A549 (cell line): ENCODE measurements around the gene COLEC12.

ENCODE experiments used
- BHLHE40 ChIP-seq: IDR thresholded peaks from 2 replicates; pipeline ENCODE4 v1.6.1; 2012; ENCODE audit warnings: low read depth, low read length, inconsistent platforms
- CTCF ChIP-seq: fragments of >200 bp; sonication (Bioruptor Twin); formaldehyde crosslinking; IDR thresholded peaks from 3 replicates; pipeline ENCODE4 v1.5.1; 2016
- ESRRA ChIP-seq: fragments of 150-350 bp; IDR thresholded peaks from 2 replicates; pipeline ENCODE4 v1.6.1; 2014; ENCODE audit warnings: mild to moderate bottlenecking, low read length, borderline replicate concordance
- HOXA7 ChIP-seq: fragments of 250-450 bp; sonication (Bioruptor Pico); IDR thresholded peaks from 2 replicates; pipeline ENCODE4 v1.5.0; 2020; ENCODE audit warnings: mild to moderate bottlenecking, moderate library complexity
- JUN ChIP-seq, 2 experiments: fragments of >200 bp; sonication (Bioruptor Twin); formaldehyde crosslinking; IDR thresholded peaks; 2 replicates in 1 of 2; 3 replicates in 1 of 2; pipeline ENCODE4 v1.6.1; 2016 to 2017
- KDM5A ChIP-seq: fragments of 200-600 bp; sonication (generic); IDR thresholded peaks from 2 replicates; pipeline ENCODE4 v1.6.1; 2016; ENCODE audit warnings: antibody characterized with exemption, mild to moderate bottlenecking
- POLR2A ChIP-seq: IDR thresholded peaks from 2 replicates; pipeline ENCODE4 v1.6.1; 2012; ENCODE audit warnings: mild to moderate bottlenecking, low read length
- SMC3 ChIP-seq: fragments of >200 bp; sonication (Bioruptor Twin); formaldehyde crosslinking; IDR thresholded peaks from 3 replicates; pipeline ENCODE4 v1.6.1; 2018; ENCODE audit warnings: inconsistent platforms
- ZFP36 ChIP-seq: fragments of 450-650 bp; IDR thresholded peaks from 2 replicates; pipeline ENCODE4 v1.6.1; 2014; ENCODE audit warnings: borderline replicate concordance; ENCODE audit not compliant: partially characterized antibody
- TF ChIP-seq, protein P1 (sequence below): IDR thresholded peaks from 2 replicates; pipeline ENCODE4 v1.6.1; 2012
- TF ChIP-seq, protein P2 (sequence below): fragments of 150-350 bp; IDR thresholded peaks from 2 replicates; pipeline ENCODE4 v1.6.1; 2014; ENCODE audit warnings: low read depth, mild to moderate bottlenecking, low read length
- TF ChIP-seq, protein P3 (sequence below): fragments of >200 bp; sonication (Bioruptor Twin); formaldehyde crosslinking; IDR thresholded peaks from 3 replicates; pipeline ENCODE4 v1.6.1; 2016
- TF ChIP-seq, protein P4 (sequence below): IDR thresholded peaks from 2 replicates; pipeline ENCODE4 v1.6.1; 2012; ENCODE audit warnings: low read depth, borderline replicate concordance
- TF ChIP-seq, protein P5 (sequence below): fragments of 200-600 bp; sonication (generic); IDR thresholded peaks from 2 replicates; pipeline ENCODE4 v1.6.1; 2016; ENCODE audit warnings: antibody characterized with exemption, mild to moderate bottlenecking, moderate library complexity

GRCh38 chr18:506801-507200, 6.3 kb upstream of the COLEC12 start:
- no peak for TF ChIP-seq BHLHE40
- no peak for TF ChIP-seq HOXA7
- no peak for TF ChIP-seq CTCF
- no peak for TF ChIP-seq POLR2A
- no peak for TF ChIP-seq SMC3
- TF ChIP-seq, protein P1, sequence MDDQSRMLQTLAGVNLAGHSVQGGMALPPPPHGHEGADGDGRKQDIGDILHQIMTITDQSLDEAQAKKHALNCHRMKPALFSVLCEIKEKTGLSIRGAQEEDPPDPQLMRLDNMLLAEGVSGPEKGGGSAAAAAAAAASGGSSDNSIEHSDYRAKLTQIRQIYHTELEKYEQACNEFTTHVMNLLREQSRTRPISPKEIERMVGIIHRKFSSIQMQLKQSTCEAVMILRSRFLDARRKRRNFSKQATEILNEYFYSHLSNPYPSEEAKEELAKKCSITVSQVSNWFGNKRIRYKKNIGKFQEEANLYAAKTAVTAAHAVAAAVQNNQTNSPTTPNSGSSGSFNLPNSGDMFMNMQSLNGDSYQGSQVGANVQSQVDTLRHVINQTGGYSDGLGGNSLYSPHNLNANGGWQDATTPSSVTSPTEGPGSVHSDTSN: no peak
- TF ChIP-seq, protein P2, sequence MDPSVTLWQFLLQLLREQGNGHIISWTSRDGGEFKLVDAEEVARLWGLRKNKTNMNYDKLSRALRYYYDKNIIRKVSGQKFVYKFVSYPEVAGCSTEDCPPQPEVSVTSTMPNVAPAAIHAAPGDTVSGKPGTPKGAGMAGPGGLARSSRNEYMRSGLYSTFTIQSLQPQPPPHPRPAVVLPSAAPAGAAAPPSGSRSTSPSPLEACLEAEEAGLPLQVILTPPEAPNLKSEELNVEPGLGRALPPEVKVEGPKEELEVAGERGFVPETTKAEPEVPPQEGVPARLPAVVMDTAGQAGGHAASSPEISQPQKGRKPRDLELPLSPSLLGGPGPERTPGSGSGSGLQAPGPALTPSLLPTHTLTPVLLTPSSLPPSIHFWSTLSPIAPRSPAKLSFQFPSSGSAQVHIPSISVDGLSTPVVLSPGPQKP: no peak
- TF ChIP-seq, protein P3, sequence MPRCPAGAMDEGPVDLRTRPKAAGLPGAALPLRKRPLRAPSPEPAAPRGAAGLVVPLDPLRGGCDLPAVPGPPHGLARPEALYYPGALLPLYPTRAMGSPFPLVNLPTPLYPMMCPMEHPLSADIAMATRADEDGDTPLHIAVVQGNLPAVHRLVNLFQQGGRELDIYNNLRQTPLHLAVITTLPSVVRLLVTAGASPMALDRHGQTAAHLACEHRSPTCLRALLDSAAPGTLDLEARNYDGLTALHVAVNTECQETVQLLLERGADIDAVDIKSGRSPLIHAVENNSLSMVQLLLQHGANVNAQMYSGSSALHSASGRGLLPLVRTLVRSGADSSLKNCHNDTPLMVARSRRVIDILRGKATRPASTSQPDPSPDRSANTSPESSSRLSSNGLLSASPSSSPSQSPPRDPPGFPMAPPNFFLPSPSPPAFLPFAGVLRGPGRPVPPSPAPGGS: no peak
- TF ChIP-seq, protein P4, sequence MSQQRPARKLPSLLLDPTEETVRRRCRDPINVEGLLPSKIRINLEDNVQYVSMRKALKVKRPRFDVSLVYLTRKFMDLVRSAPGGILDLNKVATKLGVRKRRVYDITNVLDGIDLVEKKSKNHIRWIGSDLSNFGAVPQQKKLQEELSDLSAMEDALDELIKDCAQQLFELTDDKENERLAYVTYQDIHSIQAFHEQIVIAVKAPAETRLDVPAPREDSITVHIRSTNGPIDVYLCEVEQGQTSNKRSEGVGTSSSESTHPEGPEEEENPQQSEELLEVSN: no peak
- no peak for TF ChIP-seq ESRRA
- TF ChIP-seq ZFP36: no peak
- TF ChIP-seq, protein P5, sequence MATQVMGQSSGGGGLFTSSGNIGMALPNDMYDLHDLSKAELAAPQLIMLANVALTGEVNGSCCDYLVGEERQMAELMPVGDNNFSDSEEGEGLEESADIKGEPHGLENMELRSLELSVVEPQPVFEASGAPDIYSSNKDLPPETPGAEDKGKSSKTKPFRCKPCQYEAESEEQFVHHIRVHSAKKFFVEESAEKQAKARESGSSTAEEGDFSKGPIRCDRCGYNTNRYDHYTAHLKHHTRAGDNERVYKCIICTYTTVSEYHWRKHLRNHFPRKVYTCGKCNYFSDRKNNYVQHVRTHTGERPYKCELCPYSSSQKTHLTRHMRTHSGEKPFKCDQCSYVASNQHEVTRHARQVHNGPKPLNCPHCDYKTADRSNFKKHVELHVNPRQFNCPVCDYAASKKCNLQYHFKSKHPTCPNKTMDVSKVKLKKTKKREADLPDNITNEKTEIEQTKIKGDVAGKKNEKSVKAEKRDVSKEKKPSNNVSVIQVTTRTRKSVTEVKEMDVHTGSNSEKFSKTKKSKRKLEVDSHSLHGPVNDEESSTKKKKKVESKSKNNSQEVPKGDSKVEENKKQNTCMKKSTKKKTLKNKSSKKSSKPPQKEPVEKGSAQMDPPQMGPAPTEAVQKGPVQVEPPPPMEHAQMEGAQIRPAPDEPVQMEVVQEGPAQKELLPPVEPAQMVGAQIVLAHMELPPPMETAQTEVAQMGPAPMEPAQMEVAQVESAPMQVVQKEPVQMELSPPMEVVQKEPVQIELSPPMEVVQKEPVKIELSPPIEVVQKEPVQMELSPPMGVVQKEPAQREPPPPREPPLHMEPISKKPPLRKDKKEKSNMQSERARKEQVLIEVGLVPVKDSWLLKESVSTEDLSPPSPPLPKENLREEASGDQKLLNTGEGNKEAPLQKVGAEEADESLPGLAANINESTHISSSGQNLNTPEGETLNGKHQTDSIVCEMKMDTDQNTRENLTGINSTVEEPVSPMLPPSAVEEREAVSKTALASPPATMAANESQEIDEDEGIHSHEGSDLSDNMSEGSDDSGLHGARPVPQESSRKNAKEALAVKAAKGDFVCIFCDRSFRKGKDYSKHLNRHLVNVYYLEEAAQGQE: no peak
- no peak for TF ChIP-seq JUN (IDR thresholded peaks at IDR 0.05)
- no peak for TF ChIP-seq KDM5A
